WTC11 (cell line): ENCODE data around the gene KLF2. TPM values are rescaled to one million over a fixed set of nuclear protein-coding genes. Genes with fewer than 3 reads are reported as not detected.

Experiments
- ATAC-seq: fragments of 200-7000 bp; cut with Tn5 transposase; 2 replicates; pipeline ENCODE4 v1.10.0; 2021; ENCODE audit warnings: mild to moderate bottlenecking, moderate library complexity
- CTCF ChIA-PET: fragments of 300-600 bp; sonication (Branson Sonifier 250); formaldehyde crosslinking; loops from one replicate; lab custom pipeline; 2021; ENCODE audit warnings: antibody characterized with exemption; lab: Charles Lee
- POLR2A ChIA-PET: fragments of 350-600 bp; sonication (Branson Sonifier 250); formaldehyde crosslinking; loops from one replicate; lab custom pipeline; 2021; ENCODE audit warnings: antibody characterized with exemption; lab: Charles Lee
- DNase-seq: peaks from one replicate; pipeline ENCODE4 v3.0.0; 2021; ENCODE audit warnings: low spot score
- H3K27ac Mint-ChIP-seq: 2 replicates; pipeline ENCODE4 v1.8.0; 2021; ENCODE audit warnings: mixed read lengths
- H3K27me3 Mint-ChIP-seq: 2 replicates; pipeline ENCODE4 v1.8.0; 2021; ENCODE audit warnings: low read depth, mild to moderate bottlenecking, moderate library complexity, mixed read lengths
- H3K36me3 Mint-ChIP-seq: 2 replicates; pipeline ENCODE4 v1.8.0; 2021; ENCODE audit warnings: mixed read lengths
- H3K4me1 Mint-ChIP-seq: 2 replicates; pipeline ENCODE4 v1.8.0; 2022; ENCODE audit warnings: mixed read lengths
- H3K4me3 Mint-ChIP-seq: 2 replicates; pipeline ENCODE4 v1.8.0; 2021; ENCODE audit warnings: mild to moderate bottlenecking, moderate library complexity, mixed read lengths
- H3K9me3 Mint-ChIP-seq: 2 replicates; pipeline ENCODE4 v1.8.0; 2021; ENCODE audit warnings: mixed read lengths
- ARID4B ChIP-seq: sonication (generic); formaldehyde crosslinking; IDR thresholded peaks from 2 replicates; pipeline ENCODE4 v1.8.0; 2023; ENCODE audit warnings: missing genetic modification reagents, mild to moderate bottlenecking, borderline replicate concordance
- ATF3 ChIP-seq: sonication (generic); formaldehyde crosslinking; conservative IDR thresholded peaks from 2 replicates; pipeline ENCODE4 v1.8.1; 2022; ENCODE audit warnings: mild to moderate bottlenecking, missing genetic modification reagents
- CBFB ChIP-seq: sonication (generic); formaldehyde crosslinking; IDR thresholded peaks from 2 replicates; pipeline ENCODE4 v1.8.1; 2022; ENCODE audit warnings: mild to moderate bottlenecking, low read depth, missing genetic modification reagents
- CDX4 ChIP-seq: fragments of 250-450 bp; sonication (Bioruptor Pico); IDR thresholded peaks from 2 replicates; pipeline ENCODE4 v1.9.0; 2021; ENCODE audit warnings: moderate library complexity, mild to moderate bottlenecking, inconsistent platforms, borderline replicate concordance
- CREB1 ChIP-seq: sonication (generic); formaldehyde crosslinking; IDR thresholded peaks from 2 replicates; pipeline ENCODE4 v1.8.0; 2023; ENCODE audit warnings: mild to moderate bottlenecking, missing genetic modification reagents
- CTCF ChIP-seq: fragments of 200-600 bp; IDR thresholded peaks from 2 replicates; pipeline ENCODE4 v1.8.0; 2022; ENCODE audit warnings: antibody characterized with exemption
- EMX1 ChIP-seq: fragments of 250-450 bp; sonication (Bioruptor Pico); IDR thresholded peaks from 2 replicates; pipeline ENCODE4 v1.8.0; 2021; ENCODE audit warnings: mild to moderate bottlenecking
- FOXP1 ChIP-seq: sonication (generic); formaldehyde crosslinking; IDR thresholded peaks from 2 replicates; pipeline ENCODE4 v1.8.0; 2022; ENCODE audit warnings: missing genetic modification reagents, mild to moderate bottlenecking, moderate library complexity, borderline replicate concordance
- IRF2 ChIP-seq: sonication (generic); formaldehyde crosslinking; IDR thresholded peaks from 2 replicates; pipeline ENCODE4 v1.8.0; 2022; ENCODE audit warnings: low read depth, missing genetic modification reagents, borderline replicate concordance
- MXD4 ChIP-seq: fragments of 250-450 bp; sonication (Bioruptor Pico); IDR thresholded peaks from 2 replicates; pipeline ENCODE4 v1.8.0; 2021; ENCODE audit warnings: mild to moderate bottlenecking, moderate library complexity, borderline replicate concordance
- NFATC4 ChIP-seq: fragments of 250-450 bp; sonication (Bioruptor Pico); IDR thresholded peaks from 2 replicates; pipeline ENCODE4 v1.9.0; 2021; ENCODE audit warnings: mild to moderate bottlenecking
- PRDM15 ChIP-seq: sonication (generic); formaldehyde crosslinking; IDR thresholded peaks from 2 replicates; pipeline ENCODE4 v1.8.0; 2022; ENCODE audit warnings: missing genetic modification reagents
- PRRX2 ChIP-seq: fragments of 250-450 bp; sonication (Bioruptor Pico); IDR thresholded peaks from 2 replicates; pipeline ENCODE4 v1.8.0; 2021; ENCODE audit warnings: mild to moderate bottlenecking
- SMAD4 ChIP-seq: sonication (generic); formaldehyde crosslinking; IDR thresholded peaks from 2 replicates; pipeline ENCODE4 v1.8.0; 2022; ENCODE audit warnings: mild to moderate bottlenecking, missing genetic modification reagents
- TCF7 ChIP-seq: sonication (generic); formaldehyde crosslinking; IDR thresholded peaks from 2 replicates; pipeline ENCODE4 v1.8.0; 2022; ENCODE audit warnings: mild to moderate bottlenecking, low read depth, missing genetic modification reagents, moderate library complexity
- USF1 ChIP-seq: sonication (generic); formaldehyde crosslinking; IDR thresholded peaks from 2 replicates; pipeline ENCODE4 v1.8.0; 2022; ENCODE audit warnings: mild to moderate bottlenecking, missing genetic modification reagents
- ZNF232 ChIP-seq: sonication (generic); formaldehyde crosslinking; IDR thresholded peaks from 2 replicates; pipeline ENCODE4 v1.8.0; 2022; ENCODE audit warnings: mild to moderate bottlenecking, missing genetic modification reagents
- ZNF317 ChIP-seq: sonication (generic); formaldehyde crosslinking; IDR thresholded peaks from 2 replicates; pipeline ENCODE4 v1.8.1; 2023; ENCODE audit warnings: low read depth, mild to moderate bottlenecking, moderate library complexity, missing genetic modification reagents, borderline replicate concordance
- ZSCAN18 ChIP-seq: fragments of 250-450 bp; sonication (Bioruptor Pico); IDR thresholded peaks from 2 replicates; pipeline ENCODE4 v2.1.2; 2022; ENCODE audit warnings: mild to moderate bottlenecking, moderate library complexity
- total RNA-seq: library from RNA; stranded (reverse); gene quantifications from 3 replicates; pipeline ENCODE4 v1.2.3, GENCODE V29; 2021

KLF2 gene
- total RNA-seq, 1 experiment from 2014 or later: 1.1 TPM

GRCh38 chr19:16309643-16310042 lies 15.0 kb upstream of the KLF2 start (continued):
- TF ChIP-seq ZSCAN18 (CRISPR knock-in tag) (no peak), MXD4 (CRISPR knock-in tag) (no peak), PRRX2 (CRISPR knock-in tag) (no peak)

- H3K27ac Mint-ChIP-seq: no peak overlapping the region
- no peak overlapping the region for H3K4me3 Mint-ChIP-seq
- no peaks in the 10 kb centered on the region for H3K36me3 Mint-ChIP-seq
- no peaks in the 10 kb centered on the region for H3K4me1 Mint-ChIP-seq
- TF ChIP-seq ARID4B (CRISPR knock-in tag) (no peak), CTCF (no peak), NFATC4 (no peak), CREB1 (CRISPR knock-in tag) (no peak), EMX1 (CRISPR knock-in tag) (no peak), CDX4 (no peak), SMAD4 (CRISPR knock-in tag) (no peak), ZNF317 (no peak), FOXP1 (CRISPR knock-in tag) (no peak), IRF2 (CRISPR knock-in tag) (no peak)
- DNase-seq: no peak
- CTCF ChIA-PET: interaction anchor here (1.7 kb wide), 1 partner anchor 71 kb away, joined by 4 read pairs; no protein-coding TSS in a partner anchor
- POLR2A ChIA-PET: no interaction called here
- ATAC-seq: no peak
- H3K27me3 Mint-ChIP-seq: peaks cover 5% of the 10 kb centered on the region; the same call in 1 of the 2 replicates
- peaks cover 4% of the 10 kb centered on the region; the same call in 1 of the 2 replicates for H3K9me3 Mint-ChIP-seq
Measured at GRCh38 chr19:16315825-16316505, 8.7 kb upstream of the KLF2 start.

GRCh38 chr19:16316506-16316882 lies 8.1 kb upstream of the KLF2 start:
- Mint-ChIP-seq H3K4me3 (no peak overlapping the region), H3K9me3 (peaks cover 4% of the 10 kb centered on the region; the same call in 1 of the 2 replicates), H3K36me3 (no peaks in the 10 kb centered on the region), H3K4me1 (no peaks in the 10 kb centered on the region), H3K27me3 (peaks cover 9% of the 10 kb centered on the region), H3K27ac (no peak overlapping the region)
- ChIA-PET POLR2A (no interaction called here), CTCF (interaction anchor here (1.7 kb wide), 1 partner anchor 70 kb away, joined by 4 read pairs; no protein-coding TSS in a partner anchor)
- ATAC-seq (no peak), DNase-seq (no peak)
- no peak for TF ChIP-seq CBFB (CRISPR knock-in tag)
- no peak for TF ChIP-seq CREB1 (CRISPR knock-in tag)
- TF ChIP-seq ATF3: no peak
- TF ChIP-seq TCF7 (CRISPR knock-in tag): no peak
- no peak for TF ChIP-seq ZNF232 (CRISPR knock-in tag)
- TF ChIP-seq PRDM15: no peak
- TF ChIP-seq USF1 (CRISPR knock-in tag): no peak
- no peak for TF ChIP-seq CDX4
